Trophoblast cell (in vitro differentiated cells and primary cell): ENCODE data around the gene SEZ6L.

Source experiments
- DNase-seq, 2 donors: peaks; one replicate each; pipeline ENCODE4 v3.0.0-alpha.2; 2016
- H2AFZ ChIP-seq: 2 replicates; pipeline ENCODE4 v1.6.1; 2013; ENCODE audit warnings: low read length, moderate library complexity, mild to moderate bottlenecking; ENCODE audit not compliant: insufficient read depth, poor library complexity
- H2AK5ac ChIP-seq: 2 replicates; pipeline ENCODE4 v1.6.1; 2013; ENCODE audit warnings: mild to moderate bottlenecking, low read length
- H2BK120ac ChIP-seq: 2 replicates; pipeline ENCODE4 v1.6.1; 2013; ENCODE audit warnings: low read length, mild to moderate bottlenecking, moderate library complexity; ENCODE audit not compliant: insufficient read depth, poor library complexity
- H2BK12ac ChIP-seq: 2 replicates; pipeline ENCODE4 v1.6.1; 2013; ENCODE audit warnings: mild to moderate bottlenecking, low read length, moderate library complexity
- H2BK5ac ChIP-seq: 2 replicates; pipeline ENCODE4 v1.6.1; 2013; ENCODE audit warnings: low read length, low read depth, moderate library complexity, mild to moderate bottlenecking; ENCODE audit not compliant: poor library complexity
- H3K14ac ChIP-seq: 2 replicates; pipeline ENCODE4 v1.6.1; 2013; ENCODE audit warnings: mild to moderate bottlenecking, low read length
- H3K18ac ChIP-seq: 2 replicates; pipeline ENCODE4 v1.6.1; 2013; ENCODE audit warnings: mild to moderate bottlenecking, low read length
- H3K23ac ChIP-seq: 2 replicates; pipeline ENCODE4 v1.6.1; 2013; ENCODE audit warnings: low read length
- H3K27ac ChIP-seq: 2 replicates; pipeline ENCODE4 v1.5.1; 2013; ENCODE audit warnings: low read depth, mild to moderate bottlenecking, inconsistent platforms, low read length, moderate library complexity
- H3K27me3 ChIP-seq: 2 replicates; pipeline ENCODE4 v1.6.1; 2013; ENCODE audit warnings: inconsistent platforms, mild to moderate bottlenecking, low read length, moderate library complexity; ENCODE audit not compliant: insufficient read depth
- H3K36me3 ChIP-seq, 2 experiments: 1 replicate in 1 of 2; 2 replicates in 1 of 2; pipeline ENCODE4 v1.6.1; 2013; ENCODE audit warnings: low read length in 2 of 2, mild to moderate bottlenecking in 2 of 2, moderate library complexity in 1 of 2; ENCODE audit not compliant: insufficient read depth in 2 of 2, control insufficient read depth in 1 of 2
- H3K4ac ChIP-seq: 2 replicates; pipeline ENCODE4 v1.6.1; 2013; ENCODE audit warnings: low read depth, mild to moderate bottlenecking, low read length, moderate library complexity
- H3K4me1 ChIP-seq, 2 experiments: 1 replicate in 1 of 2; 2 replicates in 1 of 2; pipeline ENCODE4 v1.6.1; 2013; ENCODE audit warnings: low read length in 2 of 2, mild to moderate bottlenecking in 2 of 2, moderate library complexity in 1 of 2; ENCODE audit not compliant: insufficient read depth in 2 of 2, control insufficient read depth in 1 of 2
- H3K4me2 ChIP-seq: 2 replicates; pipeline ENCODE4 v1.6.1; 2013; ENCODE audit warnings: inconsistent platforms, mild to moderate bottlenecking, low read length, moderate library complexity
- H3K4me3 ChIP-seq: 2 replicates; pipeline ENCODE4 v1.5.1; 2013; ENCODE audit warnings: mild to moderate bottlenecking, low read depth, low read length, inconsistent platforms
- H3K79me1 ChIP-seq: one replicate; pipeline ENCODE4 v1.6.1; 2013; ENCODE audit warnings: low read length
- H3K79me2 ChIP-seq: 2 replicates; pipeline ENCODE4 v1.6.1; 2013; ENCODE audit warnings: low read length, mild to moderate bottlenecking; ENCODE audit not compliant: control insufficient read depth, insufficient read depth, poor library complexity
- H3K9ac ChIP-seq: 2 replicates; pipeline ENCODE4 v1.6.1; 2013; ENCODE audit warnings: mild to moderate bottlenecking, low read length
- H3K9me3 ChIP-seq: 2 replicates; pipeline ENCODE4 v1.6.1; 2013; ENCODE audit warnings: low read depth, mild to moderate bottlenecking, control low read depth, inconsistent platforms, low read length; ENCODE audit not compliant: insufficient read depth
- H4K12ac ChIP-seq: 2 replicates; pipeline ENCODE4 v1.6.1; 2013; ENCODE audit warnings: low read depth, mild to moderate bottlenecking, low read length, moderate library complexity
- H4K8ac ChIP-seq: 2 replicates; pipeline ENCODE4 v1.6.1; 2013; ENCODE audit warnings: low read depth, mild to moderate bottlenecking, low read length, moderate library complexity
- H4K91ac ChIP-seq: one replicate; pipeline ENCODE4 v1.6.1; 2013; ENCODE audit warnings: low read depth, mild to moderate bottlenecking, low read length, moderate library complexity
- WGBS: extraction: QIAGEN DNeasy Blood & Tissue Kit; methylation state at CpG from one replicate; pipeline ENCODE4 v1.1.7; 2013; ENCODE audit warnings: missing lambda C conversion rate; ENCODE audit not compliant: insufficient read length, insufficient coverage; ENCODE audit errors: extremely low coverage; 5-methylcytosine and 5-hydroxymethylcytosine counted together

SEZ6L gene

DNA sequence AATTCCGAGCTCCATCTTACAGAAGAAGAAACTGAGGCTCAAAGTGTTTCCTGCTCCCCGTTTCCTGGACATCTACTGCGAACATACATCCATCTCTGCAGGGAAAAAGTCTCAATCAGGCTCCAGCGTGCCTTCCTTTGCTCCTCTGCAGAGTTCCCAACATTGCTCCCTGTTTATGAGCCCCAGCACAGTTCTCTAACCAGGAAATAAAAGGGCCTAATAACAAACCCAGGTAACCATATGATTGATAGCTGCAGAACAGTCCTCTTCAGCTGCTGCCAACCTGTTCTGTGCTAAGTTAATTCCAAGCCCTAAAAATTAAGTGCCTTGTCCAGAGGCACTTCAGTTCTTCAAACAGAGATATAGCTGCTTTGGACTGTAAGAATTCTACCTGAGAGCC, 154.9 kb downstream of the SEZ6L start:
- Histone ChIP-seq H4K12ac (no peak overlapping the region), H3K9me3 (peaks cover 12% of the 10 kb centered on the region), H3K18ac (no peak overlapping the region), H3K4me3 (no peak overlapping the region), H3K36me3 (no peaks in the 10 kb centered on the region), H3K4me1 (peaks cover 5 to 9% of the 10 kb centered on the region in 2 experiments), H3K9ac (no peak overlapping the region), H3K23ac (no peak overlapping the region), H3K27ac (no peak overlapping the region), H2BK12ac (no peak overlapping the region), H3K79me1 (no peaks in the 10 kb centered on the region), H2AFZ (no peak overlapping the region), H4K8ac (no peak overlapping the region), H4K91ac (no peak overlapping the region), H3K79me2 (no peaks in the 10 kb centered on the region), H3K4ac (no peak overlapping the region), H3K4me2 (no peak overlapping the region), H3K14ac (no peak overlapping the region), H2BK5ac (no peak overlapping the region), H2AK5ac (no peak overlapping the region), H3K27me3 (no peaks in the 10 kb centered on the region), H2BK120ac (no peak overlapping the region)
- no CpG with 5 or more reads among the region's 4 CpGs for WGBS
- no peak for DNase-seq

DNA sequence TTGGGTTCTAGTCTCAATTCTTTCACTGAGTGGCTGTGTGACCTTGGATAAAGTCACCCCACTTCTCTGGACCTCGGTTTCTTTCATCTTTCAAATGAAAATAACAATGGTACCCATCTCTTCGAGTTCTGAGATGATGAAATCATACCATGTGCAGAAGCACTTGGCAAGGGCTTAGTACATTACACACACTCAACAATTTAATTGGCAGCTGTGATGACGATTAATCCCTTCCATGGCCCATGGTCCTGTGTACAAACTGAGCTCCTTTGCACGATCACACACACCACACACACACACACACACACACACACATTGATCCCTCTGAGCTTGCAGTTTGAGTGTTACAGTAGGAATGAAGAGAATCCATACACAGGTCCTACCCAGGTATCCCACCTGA, 156.4 kb downstream of the SEZ6L start:
- Histone ChIP-seq H2BK5ac (no peak overlapping the region), H3K18ac (no peak overlapping the region), H3K23ac (no peak overlapping the region), H3K14ac (no peak overlapping the region), H3K4me3 (no peak overlapping the region), H2AFZ (no peak overlapping the region), H3K36me3 (no peaks in the 10 kb centered on the region), H2BK12ac (no peak overlapping the region), H3K9ac (no peak overlapping the region), H2BK120ac (no peak overlapping the region), H4K8ac (no peak overlapping the region), H3K27me3 (no peaks in the 10 kb centered on the region), H4K91ac (no peak overlapping the region), H3K9me3 (peaks cover 12% of the 10 kb centered on the region), H3K4me1 (peaks cover 5 to 9% of the 10 kb centered on the region in 2 experiments), H2AK5ac (no peak overlapping the region), H4K12ac (no peak overlapping the region), H3K79me2 (no peaks in the 10 kb centered on the region), H3K4me2 (no peak overlapping the region), H3K79me1 (no peaks in the 10 kb centered on the region), H3K4ac (no peak overlapping the region), H3K27ac (no peak overlapping the region)
- DNase-seq = no peak
- WGBS = no CpG with 5 or more reads among the region's 4 CpGs

DNA sequence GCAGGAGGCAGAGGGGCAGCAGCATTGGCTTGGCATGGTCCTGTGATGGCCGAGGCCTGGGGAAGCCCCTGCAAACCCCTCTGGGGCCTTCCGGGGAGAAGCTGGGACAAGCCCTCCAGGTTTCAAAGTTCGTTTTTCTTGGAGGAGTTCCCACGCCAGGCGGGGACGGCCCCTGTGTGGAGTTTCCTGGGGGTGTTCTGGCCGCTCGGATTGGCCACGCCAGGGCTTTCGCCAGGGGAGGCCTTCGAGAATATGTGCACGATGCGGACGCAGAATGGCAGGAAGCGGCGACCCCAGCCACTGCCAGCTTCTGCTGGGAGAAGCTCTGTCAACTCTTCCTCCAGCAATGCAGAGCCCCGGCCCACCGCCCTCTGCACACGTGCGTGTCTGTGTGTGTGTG, 157.5 kb downstream of the SEZ6L start:
- H3K4me2 ChIP-seq = no peak overlapping the region
- H3K18ac ChIP-seq = no peak overlapping the region
- H3K4me3 ChIP-seq = no peak overlapping the region
- no peak overlapping the region for H3K27ac ChIP-seq
- H3K4ac ChIP-seq = no peak overlapping the region
- H2AK5ac ChIP-seq = no peak overlapping the region
- H3K9me3 ChIP-seq = peaks cover 12% of the 10 kb centered on the region
- no peak overlapping the region for H2AFZ ChIP-seq
- DNase-seq = no peak
- H4K12ac ChIP-seq = no peak overlapping the region
- no peaks in the 10 kb centered on the region for H3K79me2 ChIP-seq
- H2BK120ac ChIP-seq = no peak overlapping the region
- no peak overlapping the region for H3K23ac ChIP-seq
- no peak overlapping the region for H2BK12ac ChIP-seq
- no peak overlapping the region for H4K91ac ChIP-seq
- no peak overlapping the region for H3K9ac ChIP-seq
- no peaks in the 10 kb centered on the region for H3K36me3 ChIP-seq
- H3K4me1 ChIP-seq = peaks cover 5 to 6% of the 10 kb centered on the region in 2 experiments
- H3K27me3 ChIP-seq = no peaks in the 10 kb centered on the region
- H3K14ac ChIP-seq = no peak overlapping the region
- no peak overlapping the region for H4K8ac ChIP-seq
- no peak overlapping the region for H2BK5ac ChIP-seq
- H3K79me1 ChIP-seq = no peaks in the 10 kb centered on the region
- WGBS = no CpG with 5 or more reads among the region's 20 CpGs

DNA sequence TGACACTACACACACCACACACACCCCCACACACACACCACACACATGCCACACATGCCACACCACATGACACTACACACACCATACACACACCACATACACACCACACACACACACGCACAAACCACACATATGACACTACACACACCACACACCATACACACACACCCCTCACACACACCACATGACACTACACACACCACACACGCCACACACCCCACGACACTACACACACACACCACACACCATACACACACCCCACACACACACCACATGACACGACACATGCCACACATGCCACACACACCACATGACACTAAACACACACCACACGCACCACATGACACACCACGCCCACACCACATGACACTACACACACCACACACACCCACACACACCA, 158.0 kb downstream of the SEZ6L start:
- no peak overlapping the region for H4K12ac ChIP-seq
- no peaks in the 10 kb centered on the region for H3K79me2 ChIP-seq
- H3K14ac ChIP-seq = no peak overlapping the region
- peaks cover 11% of the 10 kb centered on the region for H3K9me3 ChIP-seq
- H4K91ac ChIP-seq = no peak overlapping the region
- H4K8ac ChIP-seq = no peak overlapping the region
- peaks cover 3% of the 10 kb centered on the region in 2 experiments for H3K4me1 ChIP-seq
- no peaks in the 10 kb centered on the region for H3K79me1 ChIP-seq
- 100% methylated on average over 4 of the region's 6 CpGs for WGBS
- no peak overlapping the region for H3K4me2 ChIP-seq
- H3K27me3 ChIP-seq = no peaks in the 10 kb centered on the region
- H2AK5ac ChIP-seq = no peak overlapping the region
- no peaks in the 10 kb centered on the region for H3K36me3 ChIP-seq
- no peak overlapping the region for H2BK5ac ChIP-seq
- H2BK12ac ChIP-seq = no peak overlapping the region
- H3K4ac ChIP-seq = no peak overlapping the region
- no peak overlapping the region for H3K27ac ChIP-seq
- no peak for DNase-seq
- no peak overlapping the region for H2BK120ac ChIP-seq
- peak overlapping the region; percentile 14 for H3K23ac ChIP-seq
- no peak overlapping the region for H3K9ac ChIP-seq
- H2AFZ ChIP-seq = no peak overlapping the region
- peak overlapping the region; percentile 59 for H3K4me3 ChIP-seq
- H3K18ac ChIP-seq = no peak overlapping the region
